GM23248 (cell line): ENCODE results near the gene MOGAT3.

Experiments
- EZH2 ChIP-seq: fragments of 200-600 bp; sonication (generic); IDR thresholded peaks from 2 replicates; pipeline ENCODE4 v1.6.1; 2018; ENCODE audit warnings: antibody characterized with exemption, mild to moderate bottlenecking; ENCODE audit not compliant: insufficient read depth, poor library complexity, severe bottlenecking
- EZH2phosphoT487 ChIP-seq: fragments of 200-600 bp; sonication (generic); IDR thresholded peaks from 2 replicates; pipeline ENCODE4 v1.6.1; 2018; ENCODE audit warnings: antibody characterized with exemption, moderate library complexity, mild to moderate bottlenecking, low read depth; ENCODE audit not compliant: insufficient read depth

DNA sequence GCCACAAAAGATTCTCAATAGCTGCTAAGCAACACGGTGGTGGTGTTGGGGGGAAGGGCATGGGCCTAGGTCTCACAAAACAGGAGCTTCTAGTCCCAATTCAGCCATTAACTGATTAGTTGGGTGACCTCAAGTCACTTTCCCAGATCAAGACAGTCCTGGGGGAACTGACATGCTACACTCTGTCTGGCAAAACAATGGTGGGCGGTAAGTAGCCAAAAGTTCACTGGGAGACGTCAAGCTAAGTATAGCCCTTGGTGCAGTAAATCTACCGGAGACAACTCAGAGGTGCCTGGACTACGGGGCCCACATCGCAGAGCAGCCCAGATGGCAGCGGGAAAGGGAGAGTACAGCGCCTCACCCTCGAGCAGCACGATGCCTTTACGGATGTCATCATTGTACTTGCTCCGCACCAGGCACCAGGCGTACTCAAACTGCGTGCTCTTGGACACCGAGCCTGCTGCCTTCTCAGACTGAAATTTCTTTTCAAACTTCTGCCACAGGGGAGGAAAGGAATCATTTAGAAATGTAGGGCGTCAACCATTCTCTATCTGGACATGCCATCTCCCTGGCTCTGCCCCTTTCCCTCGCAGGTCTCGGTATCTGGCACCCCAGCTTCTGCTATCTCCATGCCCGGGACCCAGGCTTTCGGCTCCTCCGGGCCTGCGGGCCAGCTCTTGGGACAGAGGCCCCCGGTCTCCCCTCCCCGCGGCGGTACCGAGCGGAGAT is 43.0 kb upstream of the MOGAT3 start:
- no peak for TF ChIP-seq EZH2phosphoT487
- no peak for TF ChIP-seq EZH2
